NCI-H345 (cell line): ENCODE results near the gene CEP104.
"Not testable (repeated sequence)": the region's sequence is repeated elsewhere in the genome, so short reads cannot be mapped to it uniquely, and the experiment has no call there.

ENCODE experiments used
- DNase-seq: peaks from one replicate; lab custom pipeline; 2025; lab: John Stamatoyannopoulos, UW

CEP104 gene

DNA sequence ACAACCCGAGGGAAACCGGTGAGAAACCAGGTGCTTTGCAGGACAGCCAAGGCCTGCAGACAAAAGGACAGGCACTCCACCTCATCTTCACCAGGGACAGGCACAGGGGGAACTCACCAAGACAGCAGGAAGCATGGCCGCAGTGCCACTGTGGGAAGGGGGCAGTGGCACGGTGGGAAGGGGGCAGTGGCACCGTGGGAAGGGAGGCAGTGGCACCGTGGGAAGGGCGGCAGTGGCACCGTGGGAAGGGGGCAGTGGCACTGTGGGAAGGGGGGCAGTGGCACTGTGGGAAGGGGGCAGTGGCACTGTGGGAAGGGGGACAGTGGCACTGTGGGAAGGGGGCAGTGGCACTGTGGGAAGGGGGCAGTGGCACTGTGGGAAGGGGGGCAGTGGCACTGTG is 32.4 kb downstream of the CEP104 start:
- DNase-seq: no peak

DNA sequence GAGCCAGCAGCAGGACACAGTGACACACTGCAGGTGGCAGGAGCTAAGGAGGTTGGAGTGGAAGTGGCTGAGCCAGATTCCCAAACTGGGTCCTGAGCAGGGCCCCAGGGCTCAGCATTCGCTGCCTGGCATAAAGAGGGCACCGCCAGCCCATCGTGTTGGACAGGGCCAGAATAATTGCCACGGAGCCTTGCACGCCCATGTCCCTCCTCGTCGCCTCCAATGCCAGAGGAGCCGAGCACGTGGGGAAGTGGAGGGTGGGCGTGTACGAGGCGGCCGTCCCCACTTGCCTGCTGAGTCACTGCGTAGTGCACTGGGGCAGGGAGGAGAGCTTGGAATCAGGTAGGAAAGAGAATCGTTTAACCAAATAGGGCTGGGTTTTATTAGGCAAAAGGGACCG is 34.6 kb downstream of the CEP104 start:
- DNase-seq: no peak

DNA sequence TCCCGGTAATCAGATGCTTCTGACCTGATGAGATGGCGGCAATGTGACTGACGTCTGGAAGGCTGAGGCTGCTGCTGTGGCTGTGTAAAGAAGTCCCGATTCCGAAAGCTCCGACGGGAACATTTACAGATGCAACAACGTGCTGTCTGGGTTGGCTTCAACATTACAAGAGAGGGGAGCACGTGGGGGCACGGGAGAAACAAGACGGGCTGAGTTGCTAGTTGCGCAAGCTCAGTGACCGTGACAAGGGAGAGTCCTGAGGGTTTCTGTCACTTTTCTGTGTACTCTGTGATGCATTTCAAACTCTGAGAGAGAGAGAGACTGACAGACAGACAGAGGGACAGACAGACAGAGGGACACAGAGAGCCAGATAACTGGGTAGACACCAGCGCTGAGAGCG is 35.1 kb downstream of the CEP104 start:
- DNase-seq: no peak

- no peak for DNase-seq
These were observed 35.6 kb downstream of the CEP104 start for GRCh38 chr1:3821447-3821846.

- DNase-seq: peak; percentile 6
These were observed 36.0 kb downstream of the CEP104 start for GRCh38 chr1:3821004-3821403.

DNA sequence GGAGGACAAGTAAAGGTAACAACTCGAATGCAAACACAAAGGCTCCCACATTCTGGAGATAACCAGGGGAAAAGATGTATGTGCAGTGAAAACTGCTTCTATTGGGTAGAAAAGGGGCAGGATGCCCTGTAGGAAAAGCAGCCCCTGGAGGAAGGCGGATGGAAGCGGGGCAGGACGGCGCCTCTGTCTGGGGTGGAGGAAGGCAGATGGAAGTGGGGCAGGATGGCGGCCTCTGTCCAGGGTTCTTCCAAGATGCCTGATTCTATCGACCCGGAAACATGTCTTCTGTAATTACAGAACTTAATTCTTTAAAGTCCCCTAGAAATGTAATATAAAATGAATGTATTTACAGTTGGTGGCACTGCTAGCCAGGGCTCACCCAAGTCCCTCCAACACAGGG is 36.7 kb downstream of the CEP104 start:
- DNase-seq: no peak

- peak; percentile 3 for DNase-seq
These were observed 37.2 kb downstream of the CEP104 start for GRCh38 chr1:3819771-3820200.

- DNase-seq: no peak
These were observed 39.0 kb downstream of the CEP104 start for GRCh38 chr1:3817821-3818597.

DNA sequence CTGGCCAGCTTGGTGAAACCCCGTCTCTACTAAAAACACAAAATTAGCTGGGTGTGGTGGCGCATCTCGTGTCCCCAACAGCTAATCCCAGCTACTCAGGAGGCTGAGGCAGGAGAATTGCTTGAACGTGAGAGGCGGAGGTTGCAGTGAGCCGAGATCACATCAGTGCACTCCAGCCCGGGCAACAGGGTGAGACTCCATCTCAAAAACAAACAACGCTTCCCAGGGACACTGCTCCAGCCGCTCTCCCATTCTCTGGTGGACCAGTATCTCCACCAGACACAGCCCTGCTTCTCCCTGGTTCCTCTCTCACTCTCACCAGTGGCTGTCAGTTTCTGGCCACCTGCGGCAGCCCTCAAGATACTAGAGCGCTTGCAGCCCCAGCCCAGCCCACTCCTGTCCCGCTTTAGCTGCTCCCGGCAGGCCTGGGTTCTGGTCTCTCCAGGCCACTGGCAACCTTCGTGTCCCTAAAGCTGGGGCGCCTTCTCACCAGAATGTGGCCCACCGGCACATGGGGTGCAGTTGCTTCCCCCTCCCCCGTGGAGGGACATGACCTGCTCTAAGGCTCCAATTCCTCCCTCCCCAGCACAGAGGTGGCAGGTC is 39.8 kb downstream of the CEP104 start:
- DNase-seq: no peak

DNA sequence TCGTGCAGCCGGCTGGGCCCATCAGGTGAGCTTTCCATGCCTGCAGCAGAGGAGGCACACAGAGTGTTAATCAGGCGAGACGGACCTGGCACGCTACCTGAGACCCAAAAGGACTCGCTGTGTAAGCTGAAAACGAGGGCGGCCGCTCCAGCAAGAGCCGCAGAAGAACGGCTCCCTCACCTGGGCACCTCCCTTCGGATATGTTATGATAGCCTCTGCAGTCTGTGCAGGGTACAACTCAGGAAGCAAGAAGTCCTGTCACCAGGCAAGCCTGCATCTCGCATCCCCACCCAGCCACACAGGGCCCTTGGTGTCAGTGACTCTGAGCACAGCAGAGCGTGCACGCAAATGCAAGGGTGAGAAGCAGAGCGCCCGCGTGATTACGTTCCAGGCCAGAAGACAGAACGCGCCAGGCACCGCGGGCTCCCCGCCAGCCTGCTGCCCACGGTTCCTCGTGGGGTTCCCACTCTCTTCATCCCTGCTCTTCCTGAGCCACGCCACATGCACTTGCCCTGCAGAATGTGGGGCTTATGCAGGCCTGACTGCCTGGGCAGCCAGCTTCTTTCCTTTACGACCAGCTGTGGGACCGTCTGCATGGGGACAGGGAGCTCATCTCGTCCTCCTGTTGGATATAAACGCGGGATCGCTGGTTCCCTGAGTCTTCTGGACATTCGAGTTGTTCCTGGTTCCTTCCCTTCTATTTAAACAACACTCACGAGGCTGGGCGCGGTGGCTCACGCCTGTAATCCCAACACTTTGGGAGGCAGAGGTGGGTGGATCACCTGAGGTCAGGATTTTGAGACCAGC is 40.5 kb downstream of the CEP104 start:
- DNase-seq: no peak

DNA sequence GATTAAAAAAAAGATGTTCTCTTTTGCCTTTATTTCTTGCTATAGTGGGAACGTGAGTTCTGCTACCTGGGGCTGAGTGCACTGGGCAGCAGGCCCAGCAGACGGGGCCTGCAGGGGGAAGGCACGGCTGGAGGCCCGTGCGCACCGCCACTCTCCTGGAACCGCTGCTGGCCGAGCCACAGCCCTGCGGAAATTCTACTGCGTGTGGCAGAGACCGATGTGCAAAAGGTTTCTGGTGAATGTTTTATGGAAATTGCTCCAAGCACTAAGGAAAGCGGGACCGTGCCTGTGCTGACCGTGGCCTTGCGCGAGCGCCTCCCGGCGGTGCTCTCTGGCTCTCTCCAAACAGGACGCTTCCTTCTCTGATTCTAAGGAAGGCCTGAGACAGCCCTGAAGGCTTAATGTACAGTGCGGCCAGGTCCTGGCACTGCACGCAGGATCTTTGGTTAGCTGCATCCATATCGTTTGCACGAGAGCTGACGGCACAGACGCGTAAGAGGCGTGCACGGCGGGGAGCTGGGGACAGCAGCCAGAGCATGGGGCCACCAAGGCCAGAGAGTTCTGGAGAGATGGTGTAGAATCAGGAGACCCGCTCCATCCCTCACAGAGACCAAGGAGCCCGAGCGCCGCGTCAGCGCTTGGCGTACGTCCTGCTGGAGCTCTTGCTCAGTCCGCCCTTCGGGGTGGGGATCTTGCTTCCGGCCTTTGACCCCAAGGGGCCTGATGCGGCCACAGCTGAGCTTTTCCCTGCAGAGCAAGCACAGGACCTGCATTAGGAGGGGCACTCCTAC is 42.0 kb downstream of the CEP104 start:
- no peak for DNase-seq

DNA sequence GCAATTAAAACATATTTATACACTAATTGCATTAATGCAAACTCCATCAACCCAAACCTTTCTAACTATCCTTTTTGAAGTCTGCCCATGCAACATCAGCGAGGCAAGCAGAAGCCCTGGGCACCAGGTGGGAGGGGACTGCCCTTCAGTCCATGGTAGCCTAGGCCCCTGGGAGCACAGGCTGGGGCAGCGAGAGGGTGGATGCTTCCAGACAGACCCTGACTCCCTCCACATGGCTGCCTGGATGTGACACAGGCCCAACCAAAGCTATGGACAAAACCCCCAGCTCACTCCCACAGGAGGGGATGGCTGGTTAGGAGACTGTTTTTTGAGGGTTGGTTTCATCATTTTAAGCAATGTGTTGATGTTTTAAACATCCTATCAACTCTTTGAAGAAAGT is 42.9 kb downstream of the CEP104 start:
- DNase-seq: no peak

- no peak for DNase-seq
These were observed 45.5 kb downstream of the CEP104 start for GRCh38 chr1:3811595-3811911.

- not testable (repeated sequence) for DNase-seq
These were observed 46.8 kb downstream of the CEP104 start for GRCh38 chr1:3810149-3810761.

DNA sequence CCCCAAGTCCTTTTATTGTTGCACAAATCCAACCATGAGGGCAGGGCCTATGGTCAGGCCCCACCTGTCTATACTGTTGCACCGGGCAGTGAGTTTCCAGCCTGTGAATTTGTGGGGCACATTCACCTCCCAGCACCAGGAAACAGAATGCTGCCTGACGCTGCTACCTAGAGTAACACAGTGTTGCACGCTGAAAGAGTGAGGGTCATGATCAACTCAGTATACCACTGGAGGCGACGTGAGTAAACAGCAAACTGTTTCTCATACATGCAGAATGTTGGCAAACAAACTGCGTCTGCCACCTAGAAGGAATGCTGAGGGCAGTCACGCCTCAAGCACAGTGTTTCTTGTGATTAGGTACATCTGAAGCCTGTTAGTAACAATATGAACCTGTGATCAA is 47.3 kb downstream of the CEP104 start:
- no peak for DNase-seq

DNA sequence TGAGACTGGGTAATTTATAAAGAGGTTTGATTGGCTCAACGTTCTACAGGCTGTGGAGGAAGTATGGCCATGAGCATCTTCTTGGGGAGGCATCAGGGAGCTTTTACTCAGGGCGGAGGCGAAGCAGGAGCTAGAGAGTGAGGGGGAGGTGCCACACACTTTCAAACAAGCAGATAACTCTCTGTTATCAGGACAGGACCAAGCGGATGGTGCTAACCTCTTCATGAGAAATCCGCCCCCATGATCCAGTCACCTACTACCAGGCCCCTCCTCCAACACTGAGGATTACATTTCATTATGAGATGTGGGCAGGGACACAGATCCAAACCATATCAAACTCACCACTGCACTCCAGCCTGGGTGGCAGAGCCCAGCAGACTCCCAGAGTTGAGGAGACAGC is 49.2 kb downstream of the CEP104 start:
- DNase-seq: no peak

GRCh38 chr1:3805038-3805437 is 52.0 kb downstream of the CEP104 start:
- no peak for DNase-seq

DNA sequence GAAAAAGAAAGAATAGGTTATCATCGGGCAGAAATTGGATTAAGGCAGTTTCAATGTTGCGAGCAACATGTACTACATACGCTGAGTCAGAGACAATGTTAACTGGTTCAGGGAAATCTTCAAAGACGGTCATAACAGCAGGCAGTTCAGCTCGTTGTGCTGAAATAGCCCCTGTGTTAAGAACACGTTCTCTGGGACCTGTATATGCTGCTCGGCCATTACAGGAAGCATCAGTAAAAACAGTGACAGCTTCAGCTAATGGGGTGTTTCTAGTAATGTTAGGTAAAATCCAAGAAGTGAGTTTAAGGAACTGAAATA is 52.4 kb downstream of the CEP104 start:
- not testable (repeated sequence) for DNase-seq

GRCh38 chr1:3803905-3804626 is 52.9 kb downstream of the CEP104 start:
- no peak for DNase-seq

DNA sequence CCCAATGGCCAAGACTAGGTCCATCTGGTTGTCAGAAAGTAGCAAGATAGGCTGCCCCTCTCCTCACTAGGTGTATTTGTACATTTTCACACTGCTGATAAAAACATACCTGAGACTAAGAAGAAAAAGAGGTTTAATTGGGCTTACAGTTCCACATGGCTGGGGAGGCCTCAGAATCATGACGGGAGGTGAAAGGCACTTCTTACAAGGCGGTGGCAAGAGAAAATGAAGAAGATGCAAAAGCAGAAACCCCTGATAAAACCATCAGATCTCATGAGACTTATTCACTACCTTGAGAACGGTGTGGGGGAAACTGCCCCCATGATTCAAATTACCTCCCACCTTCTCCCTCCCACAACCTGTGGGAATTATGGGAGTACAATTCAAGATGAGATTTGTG is 56.2 kb downstream of the CEP104 start:
- not testable (repeated sequence) for DNase-seq

DNA sequence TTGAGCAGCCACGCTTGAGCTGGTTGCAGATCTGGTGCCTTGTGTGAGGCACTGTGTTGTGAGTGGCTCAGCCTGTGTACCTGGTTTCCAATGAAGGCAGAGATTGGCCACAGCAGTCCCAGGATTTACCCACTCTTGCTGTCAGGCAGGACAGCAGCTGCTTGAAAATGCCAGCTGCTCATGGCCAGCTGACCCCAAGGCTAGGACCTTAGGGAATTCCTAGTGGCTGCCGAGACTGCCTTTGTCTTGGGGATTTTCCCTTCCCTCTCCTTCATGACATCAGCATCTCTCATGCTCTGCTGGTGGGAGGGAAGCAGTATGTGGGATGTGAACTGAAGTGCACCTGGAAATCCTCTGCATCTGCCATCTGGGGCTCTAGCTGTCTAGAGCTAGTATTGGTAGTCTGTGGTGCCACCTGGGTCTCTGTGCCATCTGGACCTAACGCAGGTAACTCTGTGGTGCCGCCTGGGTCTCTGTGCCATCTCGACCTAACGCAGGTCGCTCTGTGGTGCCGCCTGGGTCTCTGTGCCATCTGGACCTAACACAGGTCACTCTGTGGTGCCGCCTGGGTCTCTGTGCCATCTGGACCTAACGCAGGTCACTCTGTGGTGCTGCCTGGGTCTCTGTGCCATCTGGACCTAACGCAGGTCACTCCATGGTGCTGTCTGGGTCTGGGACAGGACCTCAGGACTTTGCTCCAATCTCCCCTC is 56.9 kb downstream of the CEP104 start:
- DNase-seq: no peak
